HG03060 (cell line): ENCODE results near the gene SPACA7.
A peak's percentile ranks its signal among the peaks of the same experiment; 100 is the strongest.
"Not testable (repeated sequence)": the region's sequence is repeated elsewhere in the genome, so short reads cannot be mapped to it uniquely, and the experiment has no call there.

Source experiments
- ATAC-seq: cut with Tn5 transposase; IDR thresholded peaks from one replicate; pipeline ENCODE4 v1.9.1; 2021; ENCODE audit warnings: low read depth, moderate number of reproducible peaks; ENCODE audit not compliant: unreplicated experiment

The SPACA7 gene

GRCh38 chr13:112416647-112417046, 40.5 kb downstream of the SPACA7 start:
- ATAC-seq, result no peak

- no peak for ATAC-seq
These were observed 40.9 kb downstream of the SPACA7 start for GRCh38 chr13:112417079-112417478.

- ATAC-seq, result no peak
These were observed 47.9 kb downstream of the SPACA7 start for GRCh38 chr13:112424098-112424497.

- ATAC-seq, result no peak
These were observed 52.5 kb downstream of the SPACA7 start for GRCh38 chr13:112428704-112429103.

- ATAC-seq, result no peak
These were observed 55.6 kb downstream of the SPACA7 start for GRCh38 chr13:112431734-112432133.

GRCh38 chr13:112432734-112433133, 56.6 kb downstream of the SPACA7 start:
- not testable (repeated sequence) for ATAC-seq

GRCh38 chr13:112433517-112433916, 57.4 kb downstream of the SPACA7 start:
- not testable (repeated sequence) for ATAC-seq

- no peak for ATAC-seq
These were observed 57.9 kb downstream of the SPACA7 start for GRCh38 chr13:112434032-112434431.

- no peak for ATAC-seq
These were observed 58.9 kb downstream of the SPACA7 start for GRCh38 chr13:112434937-112435523.

GRCh38 chr13:112435973-112436372, 59.8 kb downstream of the SPACA7 start:
- ATAC-seq, result no peak

GRCh38 chr13:112438094-112438493, 61.9 kb downstream of the SPACA7 start:
- ATAC-seq, result no peak

- no peak for ATAC-seq
These were observed 62.4 kb downstream of the SPACA7 start for GRCh38 chr13:112438515-112438914.

GRCh38 chr13:112441226-112441625, 65.1 kb downstream of the SPACA7 start:
- ATAC-seq, result no peak

GRCh38 chr13:112441779-112442310, 65.7 kb downstream of the SPACA7 start:
- ATAC-seq, result no peak

- no peak for ATAC-seq
These were observed 66.4 kb downstream of the SPACA7 start for GRCh38 chr13:112442483-112443090.

GRCh38 chr13:112443191-112443994, 67.2 kb downstream of the SPACA7 start:
- ATAC-seq, result no peak

- peak; percentile 53 for ATAC-seq
These were observed 67.8 kb downstream of the SPACA7 start for GRCh38 chr13:112443995-112444311.

- ATAC-seq, result no peak
These were observed 68.6 kb downstream of the SPACA7 start for GRCh38 chr13:112444416-112445399.

- no peak for ATAC-seq
These were observed 69.5 kb downstream of the SPACA7 start for GRCh38 chr13:112445411-112446271.
